ENCODE results near the gene DAZAP1. TPM values are rescaled to one million over a fixed set of nuclear protein-coding genes. Genes with fewer than 3 reads are reported as not detected.

The DAZAP1 gene
- total RNA-seq, 1 donor from 2014 or later, result 107 TPM

- H3K9ac ChIP-seq, result no peak overlapping the region
- H2AFZ ChIP-seq (replicated peaks), result no peak overlapping the region
- H4K20me1 ChIP-seq (ENCODE audit: low read depth), result peaks cover 88% of the 10 kb centered on the region
- no peak for DNase-seq (ENCODE audit: low spot score)
- H3K4me2 ChIP-seq, result no peak overlapping the region
- H3K4me3 Mint-ChIP-seq, result no peak overlapping the region
- H3K9me3 Mint-ChIP-seq, result no peaks in the 10 kb centered on the region
- no peaks in the 10 kb centered on the region for H3K36me3 ChIP-seq
- H3K79me2 ChIP-seq (ENCODE audit: low read depth), result no peaks in the 10 kb centered on the region
- peaks cover 72% of the 10 kb centered on the region for H3K27me3 ChIP-seq
- peaks cover 17% of the 10 kb centered on the region for H3K27me3 Mint-ChIP-seq (ENCODE audit: insufficient read depth, low read depth)
- H3K4me3 ChIP-seq, result no peak overlapping the region
- no peaks in the 10 kb centered on the region for H3K9me3 ChIP-seq (ENCODE audit: low read depth)
- no peak overlapping the region for H3K27ac ChIP-seq
- H3F3A ChIP-seq (ENCODE audit: low read depth), result peaks cover 6% of the 10 kb centered on the region
- H3K4me1 ChIP-seq, result peaks cover 4% of the 10 kb centered on the region
- peaks cover 14% of the 10 kb centered on the region for H3K36me3 Mint-ChIP-seq
- no peak overlapping the region for H3K27ac Mint-ChIP-seq
- no peak for TF ChIP-seq EZH2phosphoT487 (IDR thresholded peaks at IDR 0.05)
- peaks cover 2% of the 10 kb centered on the region for H3K4me1 Mint-ChIP-seq
These were observed 54.5 kb downstream of the DAZAP1 start for GRCh38 chr19:1461862-1462261.

DNA sequence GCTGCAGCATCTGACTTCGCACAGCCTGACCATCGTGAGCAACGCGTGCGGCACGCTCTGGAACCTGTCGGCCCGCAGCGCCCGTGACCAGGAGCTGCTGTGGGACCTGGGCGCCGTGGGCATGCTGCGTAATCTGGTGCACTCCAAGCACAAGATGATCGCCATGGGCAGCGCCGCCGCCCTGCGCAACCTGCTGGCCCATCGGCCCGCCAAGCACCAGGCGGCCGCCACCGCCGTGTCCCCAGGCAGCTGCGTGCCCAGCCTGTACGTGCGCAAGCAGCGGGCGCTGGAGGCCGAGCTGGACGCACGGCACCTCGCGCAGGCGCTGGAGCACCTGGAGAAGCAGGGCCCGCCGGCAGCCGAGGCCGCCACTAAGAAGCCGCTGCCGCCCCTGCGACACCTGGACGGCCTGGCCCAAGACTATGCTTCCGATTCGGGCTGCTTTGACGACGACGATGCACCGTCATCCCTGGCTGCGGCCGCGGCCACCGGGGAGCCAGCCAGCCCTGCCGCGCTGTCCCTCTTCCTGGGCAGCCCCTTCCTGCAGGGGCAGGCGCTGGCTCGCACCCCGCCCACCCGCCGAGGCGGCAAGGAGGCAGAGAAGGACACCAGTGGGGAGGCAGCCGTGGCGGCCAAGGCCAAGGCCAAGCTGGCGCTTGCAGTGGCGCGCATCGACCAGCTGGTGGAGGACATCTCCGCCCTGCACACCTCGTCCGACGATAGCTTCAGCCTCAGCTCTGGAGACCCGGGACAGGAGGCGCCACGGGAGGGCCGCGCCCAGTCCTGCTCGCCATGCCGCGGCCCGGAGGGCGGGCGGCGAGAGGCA lies 58.0 kb downstream of the DAZAP1 start:
- Histone ChIP-seq H3K79me2 (ENCODE audit: low read depth) (no peaks in the 10 kb centered on the region), H3K4me3 (no peak overlapping the region), H3K4me2 (no peak overlapping the region), H3K36me3 (no peaks in the 10 kb centered on the region), H3K27me3 (peaks cover 79% of the 10 kb centered on the region), H3K27ac (no peak overlapping the region), H4K20me1 (ENCODE audit: low read depth) (peaks cover 85% of the 10 kb centered on the region), H3K9ac (no peak overlapping the region), H3K4me1 (peaks cover 26% of the 10 kb centered on the region), H3K9me3 (ENCODE audit: low read depth) (no peaks in the 10 kb centered on the region), H2AFZ (replicated peaks) (no peak overlapping the region), H3F3A (ENCODE audit: low read depth) (peaks cover 35% of the 10 kb centered on the region)
- peak; percentile 59 for DNase-seq (ENCODE audit: low spot score)
- TF ChIP-seq, protein P1, sequence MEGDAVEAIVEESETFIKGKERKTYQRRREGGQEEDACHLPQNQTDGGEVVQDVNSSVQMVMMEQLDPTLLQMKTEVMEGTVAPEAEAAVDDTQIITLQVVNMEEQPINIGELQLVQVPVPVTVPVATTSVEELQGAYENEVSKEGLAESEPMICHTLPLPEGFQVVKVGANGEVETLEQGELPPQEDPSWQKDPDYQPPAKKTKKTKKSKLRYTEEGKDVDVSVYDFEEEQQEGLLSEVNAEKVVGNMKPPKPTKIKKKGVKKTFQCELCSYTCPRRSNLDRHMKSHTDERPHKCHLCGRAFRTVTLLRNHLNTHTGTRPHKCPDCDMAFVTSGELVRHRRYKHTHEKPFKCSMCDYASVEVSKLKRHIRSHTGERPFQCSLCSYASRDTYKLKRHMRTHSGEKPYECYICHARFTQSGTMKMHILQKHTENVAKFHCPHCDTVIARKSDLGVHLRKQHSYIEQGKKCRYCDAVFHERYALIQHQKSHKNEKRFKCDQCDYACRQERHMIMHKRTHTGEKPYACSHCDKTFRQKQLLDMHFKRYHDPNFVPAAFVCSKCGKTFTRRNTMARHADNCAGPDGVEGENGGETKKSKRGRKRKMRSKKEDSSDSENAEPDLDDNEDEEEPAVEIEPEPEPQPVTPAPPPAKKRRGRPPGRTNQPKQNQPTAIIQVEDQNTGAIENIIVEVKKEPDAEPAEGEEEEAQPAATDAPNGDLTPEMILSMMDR (IDR thresholded peaks at IDR 0.05), result no peak
- TF ChIP-seq EZH2 (IDR thresholded peaks at IDR 0.05) (peak; percentile 55), EZH2phosphoT487 (IDR thresholded peaks at IDR 0.05) (peak; percentile 82)
- no peak overlapping the region for H3K4me3 Mint-ChIP-seq
- no peak overlapping the region for H3K27ac Mint-ChIP-seq
- peaks cover 1% of the 10 kb centered on the region for H3K36me3 Mint-ChIP-seq
- no peaks in the 10 kb centered on the region for H3K9me3 Mint-ChIP-seq
- peaks cover 19% of the 10 kb centered on the region for H3K27me3 Mint-ChIP-seq (ENCODE audit: insufficient read depth, low read depth)
- peaks cover 2% of the 10 kb centered on the region for H3K4me1 Mint-ChIP-seq

DNA sequence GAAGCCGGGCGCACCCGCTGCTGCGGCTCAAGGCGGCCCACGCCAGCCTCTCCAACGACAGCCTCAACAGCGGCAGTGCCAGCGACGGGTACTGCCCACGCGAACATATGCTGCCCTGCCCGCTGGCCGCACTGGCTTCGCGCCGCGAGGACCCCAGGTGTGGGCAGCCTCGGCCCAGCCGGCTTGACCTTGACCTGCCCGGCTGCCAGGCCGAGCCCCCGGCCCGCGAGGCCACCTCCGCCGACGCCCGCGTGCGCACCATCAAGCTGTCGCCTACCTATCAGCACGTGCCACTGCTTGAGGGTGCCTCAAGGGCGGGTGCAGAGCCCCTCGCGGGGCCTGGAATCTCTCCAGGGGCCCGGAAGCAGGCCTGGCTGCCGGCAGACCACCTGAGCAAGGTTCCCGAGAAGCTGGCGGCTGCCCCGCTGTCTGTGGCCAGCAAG lies 58.7 kb downstream of the DAZAP1 start:
- H3K4me1 ChIP-seq, result peaks cover 31% of the 10 kb centered on the region
- H3K9ac ChIP-seq, result no peak overlapping the region
- Mint-ChIP-seq H3K36me3 (peaks cover 1% of the 10 kb centered on the region), H3K27ac (no peak overlapping the region), H3K27me3 (ENCODE audit: insufficient read depth, low read depth) (peaks cover 20% of the 10 kb centered on the region), H3K4me3 (no peak overlapping the region), H3K4me1 (peaks cover 2% of the 10 kb centered on the region), H3K9me3 (no peaks in the 10 kb centered on the region)
- H2AFZ ChIP-seq (replicated peaks), result no peak overlapping the region
- H3K27me3 ChIP-seq, result peaks cover 85% of the 10 kb centered on the region
- no peak overlapping the region for H3K27ac ChIP-seq
- no peak overlapping the region for H3K4me3 ChIP-seq
- no peaks in the 10 kb centered on the region for H3K36me3 ChIP-seq
- peak overlapping the region; percentile 72 for H3K4me2 ChIP-seq
- peak; percentile 92 for TF ChIP-seq EZH2phosphoT487 (IDR thresholded peaks at IDR 0.05)
- TF ChIP-seq EZH2 (IDR thresholded peaks at IDR 0.05), result peak; percentile 58
- TF ChIP-seq, protein P1 (IDR thresholded peaks at IDR 0.05), result no peak
- H3K79me2 ChIP-seq (ENCODE audit: low read depth), result no peaks in the 10 kb centered on the region
- H3K9me3 ChIP-seq (ENCODE audit: low read depth), result no peaks in the 10 kb centered on the region
- no peak for DNase-seq (ENCODE audit: low spot score)
- peaks cover 86% of the 10 kb centered on the region for H4K20me1 ChIP-seq (ENCODE audit: low read depth)
- H3F3A ChIP-seq (ENCODE audit: low read depth), result peaks cover 41% of the 10 kb centered on the region
